ENCODE results near the gene SLC12A5.

The SLC12A5 gene

DNA sequence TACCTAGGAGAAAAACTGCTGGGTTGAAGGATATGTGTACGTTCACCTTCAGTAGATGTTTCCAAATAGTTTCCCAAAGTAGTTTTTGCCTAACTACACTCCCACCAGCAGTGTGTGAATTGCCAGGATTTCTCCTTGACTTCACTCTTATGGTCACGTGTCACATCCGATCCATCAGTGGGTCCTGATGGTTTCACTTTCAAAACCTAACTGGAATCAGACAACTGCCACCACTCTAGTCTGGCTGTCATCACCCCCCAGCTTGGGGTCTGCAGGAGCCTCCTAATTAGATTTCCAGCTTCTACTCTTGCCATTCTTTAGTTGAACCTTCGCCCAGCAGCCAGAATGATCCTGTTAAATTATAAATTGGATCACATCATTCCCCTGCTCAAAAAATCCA, 8.5 kb upstream of the SLC12A5 start:
- Histone ChIP-seq H3K4me1 (ENCODE audit: control insufficient read depth, low read length) (peaks cover 19% of the 10 kb centered on the region), H3F3A (ENCODE audit: control insufficient read depth, insufficient read depth) (no peaks in the 10 kb centered on the region), H3K9me3 (ENCODE audit: control insufficient read depth, insufficient read depth, low read length) (no peaks in the 10 kb centered on the region), H3K79me2 (ENCODE audit: control insufficient read depth, low read length) (no peaks in the 10 kb centered on the region), H3K4me2 (ENCODE audit: low read length) (no peak overlapping the region), H4K20me1 (ENCODE audit: control insufficient read depth, insufficient read depth, low read depth, low read length) (0 out of 2 replicates have a peak, but pooled peaks cover 5% of the 10 kb centered on the region), H3K27me3 (ENCODE audit: control insufficient read depth, low read length) (peaks cover 6% of the 10 kb centered on the region), H3K27ac (ENCODE audit: low read depth, low read length) (no peak overlapping the region), H3K4me3 (ENCODE audit: low read length) (no peak overlapping the region), H3K36me3 (ENCODE audit: control insufficient read depth, low read length) (no peaks in the 10 kb centered on the region), H3K9me2 (replicated peaks; ENCODE audit: control insufficient read depth, low read length) (no peaks in the 10 kb centered on the region)
- TF ChIP-seq EZH2phosphoT487 (IDR thresholded peaks at IDR 0.05; ENCODE audit: borderline replicate concordance, low read length) = no peak
- TF ChIP-seq, protein P1, sequence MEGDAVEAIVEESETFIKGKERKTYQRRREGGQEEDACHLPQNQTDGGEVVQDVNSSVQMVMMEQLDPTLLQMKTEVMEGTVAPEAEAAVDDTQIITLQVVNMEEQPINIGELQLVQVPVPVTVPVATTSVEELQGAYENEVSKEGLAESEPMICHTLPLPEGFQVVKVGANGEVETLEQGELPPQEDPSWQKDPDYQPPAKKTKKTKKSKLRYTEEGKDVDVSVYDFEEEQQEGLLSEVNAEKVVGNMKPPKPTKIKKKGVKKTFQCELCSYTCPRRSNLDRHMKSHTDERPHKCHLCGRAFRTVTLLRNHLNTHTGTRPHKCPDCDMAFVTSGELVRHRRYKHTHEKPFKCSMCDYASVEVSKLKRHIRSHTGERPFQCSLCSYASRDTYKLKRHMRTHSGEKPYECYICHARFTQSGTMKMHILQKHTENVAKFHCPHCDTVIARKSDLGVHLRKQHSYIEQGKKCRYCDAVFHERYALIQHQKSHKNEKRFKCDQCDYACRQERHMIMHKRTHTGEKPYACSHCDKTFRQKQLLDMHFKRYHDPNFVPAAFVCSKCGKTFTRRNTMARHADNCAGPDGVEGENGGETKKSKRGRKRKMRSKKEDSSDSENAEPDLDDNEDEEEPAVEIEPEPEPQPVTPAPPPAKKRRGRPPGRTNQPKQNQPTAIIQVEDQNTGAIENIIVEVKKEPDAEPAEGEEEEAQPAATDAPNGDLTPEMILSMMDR (IDR thresholded peaks at IDR 0.05; ENCODE audit: low read depth, low read length, poor library complexity, severe bottlenecking) = no peak

DNA sequence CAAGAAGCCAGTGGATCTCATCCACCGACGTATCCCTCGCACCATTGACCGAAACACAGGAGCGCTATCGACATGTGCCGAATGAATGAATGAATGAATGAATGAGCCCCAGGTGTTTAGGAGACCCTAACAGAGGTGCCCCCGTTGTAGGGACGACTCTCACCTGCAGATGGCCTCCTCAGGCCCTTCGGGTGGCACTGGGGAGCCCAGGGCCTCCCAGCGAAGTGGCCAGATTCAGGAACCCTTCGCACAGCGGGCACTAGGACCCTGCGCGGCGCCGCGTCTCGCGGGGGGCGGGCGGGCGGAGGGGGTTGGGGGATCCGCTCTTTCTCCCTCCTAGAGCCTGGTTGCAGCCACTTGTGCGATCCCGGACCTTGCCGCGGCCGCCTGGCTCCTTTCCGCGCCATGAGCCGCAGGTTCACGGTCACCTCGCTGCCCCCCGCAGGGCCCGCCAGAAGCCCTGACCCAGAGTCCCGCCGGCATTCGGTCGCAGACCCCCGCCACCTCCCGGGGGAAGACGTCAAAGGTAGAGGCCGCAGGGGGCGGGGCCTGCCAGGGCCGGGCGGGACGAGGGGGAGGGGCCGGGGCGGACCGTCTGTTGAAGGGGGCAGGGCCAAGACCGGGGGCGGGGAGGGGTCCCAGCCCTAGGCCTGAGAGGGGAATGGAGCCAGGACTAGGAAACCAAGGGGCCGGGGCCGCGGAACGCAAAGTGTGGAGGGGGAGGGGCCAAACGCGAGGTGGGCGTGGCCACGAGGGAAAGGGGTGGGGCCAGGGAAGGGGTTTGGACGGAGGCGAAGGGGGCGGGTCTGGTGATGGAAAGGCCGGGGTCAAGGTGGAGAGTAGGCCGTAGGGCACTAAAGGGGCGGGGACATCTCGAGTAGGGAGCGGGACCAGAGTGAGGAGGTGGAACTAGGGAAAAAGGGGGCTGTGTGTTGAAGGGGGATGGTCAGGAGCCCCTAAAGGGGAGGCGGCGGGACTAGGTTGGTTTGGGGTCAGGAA, 7.4 kb upstream of the SLC12A5 start:
- no peaks in the 10 kb centered on the region for H3F3A ChIP-seq (ENCODE audit: control insufficient read depth, insufficient read depth)
- H3K4me1 ChIP-seq (ENCODE audit: control insufficient read depth, low read length) = peaks cover 19% of the 10 kb centered on the region
- H3K4me3 ChIP-seq (ENCODE audit: low read length) = peak overlapping the region; percentile 65
- H3K9me3 ChIP-seq (ENCODE audit: control insufficient read depth, insufficient read depth, low read length) = no peaks in the 10 kb centered on the region
- H4K20me1 ChIP-seq (ENCODE audit: control insufficient read depth, insufficient read depth, low read depth, low read length) = 0 out of 2 replicates have a peak, but pooled peaks cover 5% of the 10 kb centered on the region
- no peak for TF ChIP-seq EZH2phosphoT487 (IDR thresholded peaks at IDR 0.05; ENCODE audit: borderline replicate concordance, low read length)
- TF ChIP-seq, protein P1 (IDR thresholded peaks at IDR 0.05; ENCODE audit: low read depth, low read length, poor library complexity, severe bottlenecking) = no peak
- no peaks in the 10 kb centered on the region for H3K9me2 ChIP-seq (replicated peaks; ENCODE audit: control insufficient read depth, low read length)
- H3K4me2 ChIP-seq (ENCODE audit: low read length) = peak overlapping the region; percentile 75
- no peaks in the 10 kb centered on the region for H3K79me2 ChIP-seq (ENCODE audit: control insufficient read depth, low read length)
- peaks cover 6% of the 10 kb centered on the region for H3K27me3 ChIP-seq (ENCODE audit: control insufficient read depth, low read length)
- no peaks in the 10 kb centered on the region for H3K36me3 ChIP-seq (ENCODE audit: control insufficient read depth, low read length)
- H3K27ac ChIP-seq (ENCODE audit: low read depth, low read length) = no peak overlapping the region

DNA sequence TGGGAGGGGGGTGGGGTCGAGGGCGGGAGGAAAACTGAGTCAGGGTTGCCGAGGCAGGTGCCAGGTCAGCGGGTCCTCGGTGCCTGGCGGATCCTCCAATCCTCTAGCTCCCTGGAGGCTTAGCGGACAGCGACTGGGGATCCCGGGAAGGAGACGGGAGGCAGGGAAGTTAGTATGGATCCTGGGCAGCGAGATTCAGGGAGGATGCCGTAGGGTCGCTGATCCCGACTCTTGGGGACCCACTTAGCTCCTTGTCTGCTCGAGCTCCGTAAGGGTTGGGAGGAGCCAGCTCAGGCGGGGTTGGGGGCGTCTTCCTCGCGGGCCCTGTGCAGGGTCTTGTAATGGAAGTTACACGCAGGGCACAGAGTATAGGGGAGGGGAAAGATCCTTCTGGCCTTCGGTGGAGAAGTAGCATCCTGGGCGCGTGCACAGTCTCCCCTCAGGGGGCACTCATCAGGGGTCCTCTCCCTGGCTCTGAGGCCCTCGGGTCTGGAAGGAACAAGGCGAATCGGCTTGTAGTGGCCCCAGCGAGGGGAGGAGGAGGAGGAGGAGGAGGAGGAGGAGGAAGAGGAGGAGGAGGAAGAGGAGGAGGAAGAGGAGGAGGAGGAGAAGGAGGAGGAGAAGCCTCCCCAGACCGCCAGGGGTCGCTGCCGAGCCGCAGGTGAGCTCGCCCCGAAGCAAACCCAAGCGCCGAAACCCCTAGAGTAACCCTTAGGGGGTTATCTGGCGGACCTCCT, 6.4 kb upstream of the SLC12A5 start:
- no peak for TF ChIP-seq EZH2phosphoT487 (IDR thresholded peaks at IDR 0.05; ENCODE audit: borderline replicate concordance, low read length)
- TF ChIP-seq, protein P1 (IDR thresholded peaks at IDR 0.05; ENCODE audit: low read depth, low read length, poor library complexity, severe bottlenecking) = peak; percentile 73
- H3K4me1 ChIP-seq (ENCODE audit: control insufficient read depth, low read length) = peaks cover 19% of the 10 kb centered on the region
- peaks cover 6% of the 10 kb centered on the region for H3K27me3 ChIP-seq (ENCODE audit: control insufficient read depth, low read length)
- H3K36me3 ChIP-seq (ENCODE audit: control insufficient read depth, low read length) = no peaks in the 10 kb centered on the region
- no peaks in the 10 kb centered on the region for H3K9me2 ChIP-seq (replicated peaks; ENCODE audit: control insufficient read depth, low read length)
- H3F3A ChIP-seq (ENCODE audit: control insufficient read depth, insufficient read depth) = no peaks in the 10 kb centered on the region
- no peak overlapping the region for H3K27ac ChIP-seq (ENCODE audit: low read depth, low read length)
- H3K9me3 ChIP-seq (ENCODE audit: control insufficient read depth, insufficient read depth, low read length) = no peaks in the 10 kb centered on the region
- 0 out of 2 replicates have a peak, but pooled peaks cover 5% of the 10 kb centered on the region for H4K20me1 ChIP-seq (ENCODE audit: control insufficient read depth, insufficient read depth, low read depth, low read length)
- H3K4me3 ChIP-seq (ENCODE audit: low read length) = peak overlapping the region; percentile 65
- peak overlapping the region; percentile 75 for H3K4me2 ChIP-seq (ENCODE audit: low read length)
- no peaks in the 10 kb centered on the region for H3K79me2 ChIP-seq (ENCODE audit: control insufficient read depth, low read length)
